K562 (cell line): ENCODE results near the gene YTHDF1. TPM values are rescaled to one million over a fixed set of nuclear protein-coding genes. Genes with fewer than 3 reads are reported as not detected.

Source experiments
- ATAC-seq: fragments of 200-7000 bp; cut with Tn5 transposase; 3 replicates; pipeline ENCODE4 v1.9.1; 2020; ENCODE audit warnings: moderate library complexity
- BruUV-seq: library from RNA; stranded (reverse); fragments of 400-500 nt; replicated peaks from 2 replicates; lab custom pipeline; 2021; lab: Mats Ljungman, UMichigan
- CTCF ChIA-PET: fragments of 300-600 bp; formaldehyde crosslinking; extraction: SDS; loops from one replicate; lab custom pipeline; 2021; ENCODE audit warnings: low intra/inter-chr PET ratio; lab: Yijun Ruan, JAX
- POLR2A ChIA-PET: fragments of 300-600, 350-650 bp; sonication (Branson Sonifier 250); formaldehyde crosslinking; extraction: SDS; loops from one replicate; lab custom pipeline; 2021; ENCODE audit warnings: antibody characterized with exemption, inconsistent platforms; lab: Yijun Ruan, JAX
- DNase-seq, 4 experiments: peaks; one replicate each; pipeline versions ENCODE4 v3.0.0 to v3.0.0-alpha.2; 2011 to 2018; ENCODE audit warnings: low spot score in 3 of 4, mixed read lengths in 3 of 4; ENCODE audit errors: extremely low read depth in 1 of 4
- FAIRE-seq: peaks from 2 replicates; lab custom pipeline; 2011; peaks lifted over from hg19 to GRCh38; lab: Jason Lieb, UNC
- H2AFZ ChIP-seq: 2 replicates; pipeline ENCODE4 v1.6.0; 2011; ENCODE audit warnings: low read depth, low read length, control low read depth, inconsistent platforms
- H3K27ac ChIP-seq: fragments of 200-600 bp; 3 replicates; pipeline ENCODE4 v1.8.0; 2011; ENCODE audit warnings: low read depth, mild to moderate bottlenecking, control low read depth, inconsistent platforms, low read length, moderate library complexity, mixed read lengths; ENCODE audit errors: extremely low read depth
- H3K27me3 ChIP-seq, 2 experiments: fragments of 300-600 bp in 1 of 2; 2 replicates in 1 of 2; 3 replicates in 1 of 2; pipeline versions ENCODE4 v1.6.0 to v1.8.0; 2011; ENCODE audit warnings: inconsistent platforms in 2 of 2, low read length in 2 of 2, mild to moderate bottlenecking in 1 of 2, mixed read lengths in 1 of 2, moderate library complexity in 1 of 2; ENCODE audit not compliant: control insufficient read depth in 2 of 2, insufficient read depth in 2 of 2
- H3K36me3 ChIP-seq: fragments of 300-600 bp; 3 replicates; pipeline ENCODE4 v1.8.0; 2011; ENCODE audit warnings: mild to moderate bottlenecking, low read length, inconsistent platforms; ENCODE audit not compliant: control insufficient read depth, insufficient read depth
- H3K4me1 ChIP-seq, 2 experiments: fragments of 200-600 bp in 1 of 2; replicated peaks in 1 of 2; 2 replicates in 1 of 2; 3 replicates in 1 of 2; pipeline versions ENCODE4 v1.5.1 to v1.8.0; 2011; ENCODE audit warnings: inconsistent platforms in 2 of 2, low read length in 2 of 2, mild to moderate bottlenecking in 1 of 2, mixed read lengths in 1 of 2, moderate library complexity in 1 of 2; ENCODE audit not compliant: control insufficient read depth in 2 of 2, insufficient read depth in 2 of 2
- H3K4me2 ChIP-seq: 2 replicates; pipeline ENCODE4 v1.6.1; 2011; ENCODE audit warnings: low read length, control low read depth, inconsistent platforms, mixed read lengths; ENCODE audit not compliant: insufficient read depth
- H3K4me3 ChIP-seq: fragments of 200-600 bp; sonication (generic), shearing (Covaris generic); 2 replicates; pipeline ENCODE4 v1.5.1; 2016; ENCODE audit warnings: control low read depth, inconsistent platforms
- H3K79me2 ChIP-seq: fragments of 200-600 bp; 3 replicates; pipeline ENCODE4 v1.8.0; 2011; ENCODE audit warnings: low read length, inconsistent platforms; ENCODE audit not compliant: control insufficient read depth, insufficient read depth
- H3K9ac ChIP-seq, 2 experiments: 2 replicates each; pipeline versions ENCODE4 v1.6.0 to v1.6.1; 2011; ENCODE audit warnings: low read depth in 2 of 2, low read length in 2 of 2, control low read depth in 1 of 2, inconsistent platforms in 1 of 2, mild to moderate bottlenecking in 1 of 2, mixed read lengths in 1 of 2; ENCODE audit not compliant: insufficient read depth in 1 of 2
- H3K9me1 ChIP-seq: one replicate; pipeline ENCODE4 v1.6.0; 2011; ENCODE audit warnings: inconsistent platforms, mild to moderate bottlenecking, low read length, moderate library complexity; ENCODE audit not compliant: control insufficient read depth, insufficient read depth
- H3K9me3 ChIP-seq: replicated peaks from 2 replicates; pipeline ENCODE4 v1.5.1; 2011; ENCODE audit warnings: low read depth, low read length, inconsistent platforms; ENCODE audit not compliant: control insufficient read depth, insufficient read depth
- H4K20me1 ChIP-seq: replicated peaks from 2 replicates; pipeline ENCODE4 v1.6.1; 2011; ENCODE audit warnings: low read length, inconsistent platforms, mixed read lengths; ENCODE audit not compliant: control insufficient read depth, insufficient read depth
- AFF4 ChIP-seq: sonication (generic); formaldehyde crosslinking; IDR thresholded peaks from 2 replicates; pipeline ENCODE4 v1.8.0; 2023; ENCODE audit warnings: mild to moderate bottlenecking, missing genetic modification reagents
- SIN3A ChIP-seq, 2 experiments: fragments of 150-350 bp in 1 of 2; IDR thresholded peaks; 2 replicates each; pipeline ENCODE4 v1.6.1; 2011 to 2016; ENCODE audit warnings: borderline replicate concordance in 2 of 2, low read depth in 2 of 2, low read length in 2 of 2, mild to moderate bottlenecking in 2 of 2, moderate library complexity in 2 of 2; ENCODE audit not compliant: control insufficient read depth in 1 of 2
- ZNF518B ChIP-seq: fragments of 250-450 bp; sonication (Bioruptor Pico); IDR thresholded peaks from 2 replicates; pipeline ENCODE4 v1.5.0; 2021; ENCODE audit warnings: mild to moderate bottlenecking, moderate library complexity
- WGBS: fragments of 100-300 bp; shearing (Covaris generic); methylation state at CpG from one replicate; pipeline ENCODE4 v1.1.6; 2016; ENCODE audit warnings: low coverage, mixed read lengths; ENCODE audit not compliant: insufficient coverage; ENCODE audit errors: missing lambda C conversion rate; 5-methylcytosine and 5-hydroxymethylcytosine counted together
- in situ Hi-C: fragments of 300-500 bp; cut with MboI; formaldehyde crosslinking; loops from 4 replicates; pipeline ENCODE4 v1.15.0; 2018; ENCODE audit warnings: inconsistent platforms, mixed read lengths
- intact Hi-C: fragments of 100-400 bp; cut with micrococcal nuclease; formaldehyde crosslinking; loops from 2 replicates; pipeline ENCODE4 v1.14.2; 2022
- polyA plus RNA-seq, 8 experiments: library from polyadenylated mRNA; depleted of rRNA in 4 of 8; stranded (reverse) in 5 of 8; unstranded in 3 of 8; fragments of >200 nt; fragmentation: Nextera tagmentation in 2 of 8; fragmentation: Illumina TruSeq in 1 of 8; extraction: Ambion mirVana in 2 of 8; extraction: Trizol in 1 of 8; gene quantifications; 2 replicates each; pipeline versions ENCODE4 v1.2.1 to v1.2.3, GENCODE V29; 2011 to 2014; ENCODE audit warnings: inconsistent platforms in 1 of 8, missing spikeins in 1 of 8
- total RNA-seq, 7 experiments: library from RNA; depleted of rRNA in 6 of 7; stranded (reverse); fragments of >200 nt in 6 of 7; fragmentation: Illumina TruSeq in 2 of 7; extraction: Trizol in 2 of 7; gene quantifications; 2 replicates each; pipeline versions ENCODE4 v1.2.1 to v1.2.3, GENCODE V29; 2011 to 2021; ENCODE audit warnings: low replicate concordance in 1 of 7

The YTHDF1 gene
- total and polyA plus RNA-seq, 9 of the 15 experiments (the other 6 are each of a cell fraction or from before 2014, with no cell fraction given), result 10.1 to 42.4 (median 27.8) TPM

GRCh38 chr20:63163171-63163570 lies 52.8 kb downstream of the YTHDF1 start (continued):
- TF ChIP-seq ZNF518B (CRISPR knock-in tag), result no peak

GRCh38 chr20:63162206-63162795 lies 53.6 kb downstream of the YTHDF1 start:
- BruUV-seq, result no TSS peak
- H3K4me2 ChIP-seq, result no peak overlapping the region
- in situ Hi-C loops (no loop called here), intact Hi-C loops (no loop called here)
- H3K27ac ChIP-seq, result no peak overlapping the region
- FAIRE-seq (no peak), DNase-seq (no peak), ATAC-seq (no peak)
- no peaks in the 10 kb centered on the region for H3K9me3 ChIP-seq
- TF ChIP-seq SIN3A (IDR thresholded peaks at IDR 0.05; ENCODE audit: borderline replicate concordance in 2 of 2, control insufficient read depth in 1 of 2, low read depth in 2 of 2, low read length in 2 of 2), result no peak
- TF ChIP-seq AFF4, result no peak
- H3K36me3 ChIP-seq, result no peaks in the 10 kb centered on the region
- ChIA-PET POLR2A (interaction anchor here (0.6 to 1.3 kb wide), 3 partner anchors 11 to 81 kb away, joined by 3 to 5 read pairs (median 3); no protein-coding TSS in a partner anchor), CTCF (no interaction called here)
- H3K4me3 ChIP-seq, result no peak overlapping the region
- 2% methylated on average over 19 of the region's 19 CpGs for WGBS
- H4K20me1 ChIP-seq, result peaks cover 14% of the 10 kb centered on the region
- H3K27me3 ChIP-seq, result peaks cover 24 to 82% of the 10 kb centered on the region in 2 experiments
- H3K9me1 ChIP-seq, result no peaks in the 10 kb centered on the region
- H3K9ac ChIP-seq, result no peak overlapping the region
- H2AFZ ChIP-seq, result no peak overlapping the region
- no peaks in the 10 kb centered on the region for H3K79me2 ChIP-seq
- H3K4me1 ChIP-seq, result no peaks in the 10 kb centered on the region; a peak in 1 of 5 replicates
